Endothelial cell of umbilical vein (primary cell): ENCODE results near the gene TDRD10.

Source experiments
- EZH2 ChIP-seq: IDR thresholded peaks from 2 replicates; pipeline ENCODE4 v1.6.1; 2012; ENCODE audit warnings: borderline replicate concordance, low read depth, mild to moderate bottlenecking, moderate library complexity, low read length, inconsistent platforms; ENCODE audit not compliant: severe bottlenecking
- FOS ChIP-seq: IDR thresholded peaks from 2 replicates; pipeline ENCODE4 v1.6.1; 2011; ENCODE audit warnings: mild to moderate bottlenecking, low read length, moderate library complexity, borderline replicate concordance; ENCODE audit not compliant: insufficient read depth
- JUN ChIP-seq: IDR thresholded peaks from 2 replicates; pipeline ENCODE4 v1.6.1; 2011; ENCODE audit warnings: borderline replicate concordance, low read depth; ENCODE audit not compliant: insufficient read length, insufficient read depth
- TF ChIP-seq, protein P1 (sequence below), 2 donors: IDR thresholded peaks; 1 replicate in 1 of 2; 2 replicates in 1 of 2; pipeline ENCODE4 v1.5.1; 2011; ENCODE audit warnings: low read length in 2 of 2, mild to moderate bottlenecking in 2 of 2, moderate library complexity in 2 of 2, control low read depth in 1 of 2, inconsistent platforms in 1 of 2, low read depth in 1 of 2; ENCODE audit not compliant: insufficient read depth in 1 of 2; ENCODE audit errors: extremely low read depth in 1 of 2

DNA sequence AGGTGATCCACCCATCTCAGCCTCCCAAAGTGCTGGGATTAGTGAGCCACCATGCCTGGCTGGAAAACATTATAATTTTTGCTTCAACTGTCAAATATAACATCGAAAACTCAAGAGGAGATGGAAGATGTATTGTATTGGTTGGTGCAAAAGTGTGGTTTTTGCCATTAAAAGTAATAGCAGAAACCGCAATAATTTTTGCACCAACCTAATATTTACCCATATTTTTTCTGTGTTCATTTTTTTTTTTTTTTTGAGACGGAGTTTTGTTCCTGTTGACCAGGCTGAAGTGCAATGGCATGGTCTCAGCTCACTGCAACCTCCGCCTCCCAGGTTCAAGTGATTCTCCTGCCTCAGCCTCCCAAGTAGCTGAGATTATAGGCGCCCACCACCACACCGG lies 27.3 kb downstream of the TDRD10 start:
- TF ChIP-seq JUN (no peak), FOS (no peak), EZH2 (no peak)
- TF ChIP-seq, protein P1, sequence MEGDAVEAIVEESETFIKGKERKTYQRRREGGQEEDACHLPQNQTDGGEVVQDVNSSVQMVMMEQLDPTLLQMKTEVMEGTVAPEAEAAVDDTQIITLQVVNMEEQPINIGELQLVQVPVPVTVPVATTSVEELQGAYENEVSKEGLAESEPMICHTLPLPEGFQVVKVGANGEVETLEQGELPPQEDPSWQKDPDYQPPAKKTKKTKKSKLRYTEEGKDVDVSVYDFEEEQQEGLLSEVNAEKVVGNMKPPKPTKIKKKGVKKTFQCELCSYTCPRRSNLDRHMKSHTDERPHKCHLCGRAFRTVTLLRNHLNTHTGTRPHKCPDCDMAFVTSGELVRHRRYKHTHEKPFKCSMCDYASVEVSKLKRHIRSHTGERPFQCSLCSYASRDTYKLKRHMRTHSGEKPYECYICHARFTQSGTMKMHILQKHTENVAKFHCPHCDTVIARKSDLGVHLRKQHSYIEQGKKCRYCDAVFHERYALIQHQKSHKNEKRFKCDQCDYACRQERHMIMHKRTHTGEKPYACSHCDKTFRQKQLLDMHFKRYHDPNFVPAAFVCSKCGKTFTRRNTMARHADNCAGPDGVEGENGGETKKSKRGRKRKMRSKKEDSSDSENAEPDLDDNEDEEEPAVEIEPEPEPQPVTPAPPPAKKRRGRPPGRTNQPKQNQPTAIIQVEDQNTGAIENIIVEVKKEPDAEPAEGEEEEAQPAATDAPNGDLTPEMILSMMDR (IDR thresholded peaks at IDR 0.05; ENCODE audit: extremely low read depth in 1 of 2, insufficient read depth in 1 of 2, low read depth in 1 of 2, low read length in 2 of 2), result no peak
